Peyer's patch (tissue), 4 donors: ENCODE results near the gene ARFIP1. TPM values are rescaled to one million over a fixed set of nuclear protein-coding genes. Genes with fewer than 3 reads are reported as not detected.
"Not testable (repeated sequence)": the region's sequence is repeated elsewhere in the genome, so short reads cannot be mapped to it uniquely, and the experiment has no call there.

Experiments used
- DNase-seq, 3 donors: peaks; one replicate each; pipeline ENCODE4 v3.0.0-alpha.2; 2017 to 2019
- H3K27ac ChIP-seq, 4 donors: fragments of 200-600 bp; sonication (generic); one replicate each; pipeline ENCODE4 v1.5.1; 2016 to 2019
- H3K27me3 ChIP-seq, 2 donors: fragments of 200-600 bp; sonication (generic); one replicate each; pipeline ENCODE4 v1.5.1; 2019
- H3K36me3 ChIP-seq, 3 donors: fragments of 200-600 bp; sonication (generic); one replicate each; pipeline ENCODE4 v1.5.1; 2016 to 2019
- H3K4me1 ChIP-seq, 4 donors: fragments of 200-600 bp; sonication (generic); one replicate each; pipeline ENCODE4 v1.5.1; 2016 to 2019
- H3K4me3 ChIP-seq, 4 donors: fragments of 200-600 bp; sonication (generic); 1 replicate in 3 of 4; 2 replicates in 1 of 4; pipeline ENCODE4 v1.5.1; 2016 to 2019; ENCODE audit warnings: mild to moderate bottlenecking in 1 of 4
- H3K9me3 ChIP-seq, 4 donors: fragments of 200-600 bp; sonication (generic); one replicate each; pipeline ENCODE4 v1.5.1; 2016 to 2019; ENCODE audit warnings: mild to moderate bottlenecking in 1 of 4
- POLR2A ChIP-seq, 2 donors: fragments of 450-650 bp; IDR thresholded peaks; one replicate each; pipeline ENCODE4 v1.5.1; 2017; ENCODE audit warnings: antibody characterized with exemption in 2 of 2, mild to moderate bottlenecking in 2 of 2, moderate library complexity in 2 of 2
- total RNA-seq, 4 donors: library from RNA; depleted of rRNA; stranded (reverse); fragments of >200 nt; gene quantifications; one replicate each; pipeline ENCODE4 v1.1.0, GENCODE V29; 2016
- TF ChIP-seq, protein P1 (sequence below), 6 experiments: fragments of 450-650 bp in 4 of 6; fragments of 200-600 bp in 2 of 6; sonication (generic) in 1 of 6; IDR thresholded peaks; one replicate each; pipeline ENCODE4 v1.5.1; 2017 to 2019; ENCODE audit warnings: antibody characterized with exemption in 6 of 6, mild to moderate bottlenecking in 3 of 6, moderate library complexity in 1 of 6

ARFIP1 gene
- total RNA-seq, 4 donors from 2014 or later, result 24.5 to 44.6 (median 36.3) TPM

DNA sequence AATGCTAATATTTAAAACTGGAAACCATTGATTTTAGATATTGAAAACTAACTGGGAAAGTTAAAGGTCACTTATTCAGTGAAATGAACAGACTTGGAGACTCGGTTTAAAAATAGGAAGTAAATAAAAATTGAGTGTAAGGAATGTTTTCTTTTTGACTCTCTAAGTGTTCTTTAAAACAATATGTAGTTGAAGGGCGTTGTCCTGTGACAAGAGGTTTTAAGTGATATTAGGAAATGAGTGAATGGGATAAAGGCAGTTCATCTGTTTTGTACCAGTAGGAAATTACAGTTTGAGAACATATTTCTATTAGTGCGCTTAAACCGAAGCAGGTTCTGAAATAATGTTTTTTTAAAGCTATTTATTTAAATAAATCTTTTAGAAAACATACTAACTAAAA lies 77.2 kb downstream of the ARFIP1 start:
- H3K36me3 ChIP-seq, result no peaks in the 10 kb centered on the region
- TF ChIP-seq, protein P1, sequence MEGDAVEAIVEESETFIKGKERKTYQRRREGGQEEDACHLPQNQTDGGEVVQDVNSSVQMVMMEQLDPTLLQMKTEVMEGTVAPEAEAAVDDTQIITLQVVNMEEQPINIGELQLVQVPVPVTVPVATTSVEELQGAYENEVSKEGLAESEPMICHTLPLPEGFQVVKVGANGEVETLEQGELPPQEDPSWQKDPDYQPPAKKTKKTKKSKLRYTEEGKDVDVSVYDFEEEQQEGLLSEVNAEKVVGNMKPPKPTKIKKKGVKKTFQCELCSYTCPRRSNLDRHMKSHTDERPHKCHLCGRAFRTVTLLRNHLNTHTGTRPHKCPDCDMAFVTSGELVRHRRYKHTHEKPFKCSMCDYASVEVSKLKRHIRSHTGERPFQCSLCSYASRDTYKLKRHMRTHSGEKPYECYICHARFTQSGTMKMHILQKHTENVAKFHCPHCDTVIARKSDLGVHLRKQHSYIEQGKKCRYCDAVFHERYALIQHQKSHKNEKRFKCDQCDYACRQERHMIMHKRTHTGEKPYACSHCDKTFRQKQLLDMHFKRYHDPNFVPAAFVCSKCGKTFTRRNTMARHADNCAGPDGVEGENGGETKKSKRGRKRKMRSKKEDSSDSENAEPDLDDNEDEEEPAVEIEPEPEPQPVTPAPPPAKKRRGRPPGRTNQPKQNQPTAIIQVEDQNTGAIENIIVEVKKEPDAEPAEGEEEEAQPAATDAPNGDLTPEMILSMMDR (IDR thresholded peaks at IDR 0.05), result no peak
- no peak for TF ChIP-seq POLR2A (IDR thresholded peaks at IDR 0.05)
- H3K9me3 ChIP-seq, result peaks cover 0 to 5% (median 2%) of the 10 kb centered on the region in 4 donors
- no peak overlapping the region for H3K27ac ChIP-seq
- no peaks in the 10 kb centered on the region for H3K27me3 ChIP-seq
- no peak for DNase-seq
- no peaks in the 10 kb centered on the region for H3K4me1 ChIP-seq
- H3K4me3 ChIP-seq, result no peak overlapping the region

DNA sequence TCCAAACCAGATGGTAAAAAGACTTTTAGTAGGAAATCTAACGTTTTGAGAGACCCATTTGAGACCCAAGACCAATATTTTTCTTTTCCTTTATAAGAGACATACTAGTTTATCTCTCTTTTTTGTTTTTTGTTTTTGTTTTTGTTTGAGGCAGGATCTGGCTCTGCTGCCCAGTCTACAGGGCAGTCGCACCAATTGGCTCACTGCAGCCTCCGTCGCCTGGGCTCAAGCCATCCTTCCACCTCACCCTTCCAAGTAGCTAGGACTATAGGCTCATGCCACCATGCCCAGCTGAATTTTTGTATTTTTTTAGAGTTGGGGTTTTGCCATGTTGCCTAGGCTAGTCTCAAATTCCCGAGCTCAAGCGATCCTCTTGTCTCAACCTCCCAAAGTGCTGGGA lies 79.2 kb downstream of the ARFIP1 start:
- Histone ChIP-seq H3K27me3 (no peaks in the 10 kb centered on the region), H3K9me3 (no peaks in the 10 kb centered on the region), H3K27ac (no peak overlapping the region), H3K4me3 (no peak overlapping the region), H3K36me3 (peaks cover 0 to under 1% (median 0%) of the 10 kb centered on the region in 3 donors), H3K4me1 (no peaks in the 10 kb centered on the region)
- TF ChIP-seq, protein P1 (IDR thresholded peaks at IDR 0.05), result no peak
- TF ChIP-seq POLR2A (IDR thresholded peaks at IDR 0.05), result no peak
- no peak for DNase-seq

DNA sequence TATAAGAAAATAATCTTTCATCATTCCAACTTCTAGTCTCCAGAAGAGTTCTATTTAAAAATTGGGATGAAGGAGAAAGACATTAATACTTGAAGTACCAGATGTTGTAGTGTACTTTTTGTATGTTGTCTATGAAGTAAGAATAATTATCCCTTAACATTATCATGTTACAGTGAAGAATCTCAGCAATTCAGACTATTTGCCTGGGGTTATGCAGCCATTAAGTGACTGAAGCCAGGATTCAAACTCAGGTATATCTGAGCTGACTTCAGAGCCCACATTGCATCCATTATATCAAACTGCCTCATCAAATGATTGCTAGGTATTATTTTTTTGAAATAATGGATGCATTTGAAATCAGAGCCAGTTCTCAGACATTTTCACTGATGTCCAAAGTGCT lies 80.3 kb downstream of the ARFIP1 start:
- Histone ChIP-seq H3K36me3 (peaks cover 0 to 8% (median 0%) of the 10 kb centered on the region in 3 donors), H3K4me3 (no peak overlapping the region), H3K27me3 (no peaks in the 10 kb centered on the region), H3K4me1 (no peaks in the 10 kb centered on the region), H3K9me3 (no peaks in the 10 kb centered on the region), H3K27ac (no peak overlapping the region)
- TF ChIP-seq, protein P1 (IDR thresholded peaks at IDR 0.05), result no peak
- no peak for TF ChIP-seq POLR2A (IDR thresholded peaks at IDR 0.05)
- no peak for DNase-seq

DNA sequence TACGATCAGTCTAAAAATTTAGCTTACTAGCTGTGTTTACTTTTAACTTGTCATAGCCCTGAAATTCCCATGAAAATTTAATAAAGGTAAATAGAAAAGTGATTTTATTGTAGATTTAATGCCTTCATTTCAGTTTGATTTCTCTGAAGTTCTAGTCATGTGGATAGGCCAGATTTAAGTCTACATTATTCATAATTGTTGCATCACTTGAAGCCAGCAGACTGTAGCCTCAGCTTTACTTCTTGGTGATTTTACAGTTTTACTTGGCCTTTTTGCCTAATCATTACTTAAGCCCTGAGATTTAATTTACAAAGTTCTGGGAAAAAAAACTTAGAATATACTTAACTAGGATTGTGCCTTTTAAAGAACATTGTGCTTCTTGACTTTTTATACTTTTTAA lies 82.9 kb downstream of the ARFIP1 start:
- Histone ChIP-seq H3K9me3 (no peaks in the 10 kb centered on the region), H3K36me3 (peaks cover 0 to 19% (median 0%) of the 10 kb centered on the region in 3 donors), H3K27me3 (no peaks in the 10 kb centered on the region), H3K4me1 (no peaks in the 10 kb centered on the region), H3K27ac (no peak overlapping the region), H3K4me3 (no peak overlapping the region)
- DNase-seq, result no peak
- TF ChIP-seq, protein P1 (IDR thresholded peaks at IDR 0.05), result no peak
- TF ChIP-seq POLR2A (IDR thresholded peaks at IDR 0.05), result no peak

DNA sequence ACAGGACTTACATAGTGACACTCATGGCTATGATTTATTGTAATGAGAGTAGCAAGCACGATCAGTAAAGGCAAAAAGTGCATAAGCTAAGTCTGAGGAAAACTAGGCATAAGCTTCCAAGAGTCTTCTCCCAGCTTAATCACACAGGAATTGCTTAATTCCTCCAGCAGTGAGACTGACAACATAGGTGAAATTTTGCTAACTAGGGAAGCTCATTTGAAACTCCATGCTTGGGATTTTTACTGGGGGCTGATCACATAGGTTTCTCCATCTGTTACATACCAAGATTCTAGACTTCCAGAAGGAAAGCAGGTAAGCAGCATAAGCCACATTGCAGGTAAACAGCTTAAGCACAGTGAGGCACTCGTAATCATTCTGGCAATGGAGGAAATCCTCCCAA lies 84.6 kb downstream of the ARFIP1 start:
- H3K4me1 ChIP-seq, result no peaks in the 10 kb centered on the region

DNA sequence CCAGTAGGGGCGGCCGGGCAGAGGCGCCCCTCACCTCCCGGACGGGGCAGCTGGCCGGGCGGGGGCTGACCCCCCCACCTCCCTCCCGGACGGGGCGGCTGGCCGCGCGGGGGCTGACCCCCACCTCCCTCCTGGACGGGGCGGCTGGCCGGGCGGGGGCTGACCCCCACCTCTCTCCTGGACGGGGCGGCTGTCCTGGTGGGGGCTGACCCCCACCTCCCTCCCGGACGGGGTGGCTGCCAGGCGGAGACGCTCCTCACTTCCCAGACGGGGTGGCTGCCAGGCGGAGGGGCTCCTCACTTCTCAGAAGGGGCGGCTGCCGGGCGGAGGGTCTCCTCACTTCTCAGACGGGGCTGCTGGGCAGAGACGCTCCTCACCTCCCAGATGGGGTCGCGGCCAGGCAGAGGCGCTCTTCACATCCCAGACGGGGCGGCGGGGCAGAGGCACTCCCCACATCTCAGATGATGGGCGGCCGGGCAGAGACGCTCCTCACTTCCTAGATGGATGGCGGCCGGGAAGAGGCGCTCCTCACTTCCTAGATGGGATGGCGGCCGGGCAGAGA lies 86.8 kb downstream of the ARFIP1 start:
- H3K27me3 ChIP-seq, H3K4me3 ChIP-seq, DNase-seq, H3K4me1 ChIP-seq, H3K27ac ChIP-seq, H3K9me3 ChIP-seq: not testable (repeated sequence)
- H3K36me3 ChIP-seq, result peaks cover 0 to 19% (median 0%) of the 10 kb centered on the region in 3 donors

More for the DNA sequence above, 84.6 kb downstream of the ARFIP1 start:
- Histone ChIP-seq H3K9me3 (no peaks in the 10 kb centered on the region), H3K36me3 (peaks cover 0 to 19% (median 0%) of the 10 kb centered on the region in 3 donors), H3K4me3 (no peak overlapping the region), H3K27ac (no peak overlapping the region), H3K27me3 (no peaks in the 10 kb centered on the region)
- no peak for DNase-seq
- TF ChIP-seq, protein P1 (IDR thresholded peaks at IDR 0.05), result no peak
- no peak for TF ChIP-seq POLR2A (IDR thresholded peaks at IDR 0.05)
